ENCODE measurements around the gene LMAN2L.

The LMAN2L gene

DNA sequence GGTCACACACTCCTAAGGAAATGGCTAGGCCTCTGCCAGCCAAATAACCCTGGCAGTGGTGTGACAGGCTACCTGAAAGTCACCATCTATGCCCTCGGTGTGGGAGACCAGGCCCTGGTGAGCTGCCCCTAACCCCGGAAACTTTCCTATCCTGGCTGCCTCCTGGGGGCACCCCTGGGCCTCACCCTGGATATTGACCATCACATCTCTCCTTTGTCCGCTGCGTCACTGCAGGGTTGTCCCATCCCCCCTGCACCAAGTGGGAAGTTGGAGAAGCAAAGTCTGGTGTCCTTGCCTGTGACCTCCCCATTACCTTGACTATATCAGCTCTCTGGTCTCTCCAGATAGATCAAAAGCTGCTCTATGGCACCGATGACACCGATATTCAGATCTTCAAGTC, 78.5 kb downstream of the LMAN2L start:
- H3K4me3 ChIP-seq (ENCODE audit: low read depth, low read length): no peak overlapping the region
- TF ChIP-seq, protein P1, sequence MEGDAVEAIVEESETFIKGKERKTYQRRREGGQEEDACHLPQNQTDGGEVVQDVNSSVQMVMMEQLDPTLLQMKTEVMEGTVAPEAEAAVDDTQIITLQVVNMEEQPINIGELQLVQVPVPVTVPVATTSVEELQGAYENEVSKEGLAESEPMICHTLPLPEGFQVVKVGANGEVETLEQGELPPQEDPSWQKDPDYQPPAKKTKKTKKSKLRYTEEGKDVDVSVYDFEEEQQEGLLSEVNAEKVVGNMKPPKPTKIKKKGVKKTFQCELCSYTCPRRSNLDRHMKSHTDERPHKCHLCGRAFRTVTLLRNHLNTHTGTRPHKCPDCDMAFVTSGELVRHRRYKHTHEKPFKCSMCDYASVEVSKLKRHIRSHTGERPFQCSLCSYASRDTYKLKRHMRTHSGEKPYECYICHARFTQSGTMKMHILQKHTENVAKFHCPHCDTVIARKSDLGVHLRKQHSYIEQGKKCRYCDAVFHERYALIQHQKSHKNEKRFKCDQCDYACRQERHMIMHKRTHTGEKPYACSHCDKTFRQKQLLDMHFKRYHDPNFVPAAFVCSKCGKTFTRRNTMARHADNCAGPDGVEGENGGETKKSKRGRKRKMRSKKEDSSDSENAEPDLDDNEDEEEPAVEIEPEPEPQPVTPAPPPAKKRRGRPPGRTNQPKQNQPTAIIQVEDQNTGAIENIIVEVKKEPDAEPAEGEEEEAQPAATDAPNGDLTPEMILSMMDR (IDR thresholded peaks at IDR 0.05; ENCODE audit: control insufficient read depth, extremely low read depth, insufficient read depth): no peak
- no peak for DNase-seq (ENCODE audit: low read depth)

- H3K4me3 ChIP-seq (ENCODE audit: low read depth, low read length): no peak overlapping the region
- no peak for DNase-seq (ENCODE audit: low read depth)
- TF ChIP-seq, protein P1 (IDR thresholded peaks at IDR 0.05; ENCODE audit: control insufficient read depth, extremely low read depth, insufficient read depth): no peak
These were observed 83.3 kb downstream of the LMAN2L start for GRCh38 chr2:96656540-96656939.
